Middle frontal gyrus (tissue), 1 donor: ENCODE results near the gene PAPOLB.
"Not testable (repeated sequence)": the region's sequence is repeated elsewhere in the genome, so short reads cannot be mapped to it uniquely, and the experiment has no call there.

ENCODE experiments used
- DNase-seq: peaks from one replicate; pipeline ENCODE4 v3.0.0-alpha.2; 2015; ENCODE audit warnings: low spot score; ENCODE audit errors: extremely low spot score

PAPOLB gene

GRCh38 chr7:4861673-4862072, at the start of gene PAPOLB:
PAPOLB (minus strand) TSS chr7:4862030; CDS start chr7:4861810, 220 bp downstream.
- no peak for DNase-seq

- DNase-seq, result no peak
Observed at GRCh38 chr7:4911111-4911828, 49.4 kb upstream of the PAPOLB start.

- DNase-seq, result no peak
Observed at GRCh38 chr7:4906682-4907081, 44.9 kb upstream of the PAPOLB start.

GRCh38 chr7:4905171-4905570, 43.3 kb upstream of the PAPOLB start:
- DNase-seq, result no peak

- DNase-seq, result no peak
Observed at GRCh38 chr7:4904346-4904745, 42.5 kb upstream of the PAPOLB start.

GRCh38 chr7:4895766-4896165, 33.9 kb upstream of the PAPOLB start:
- DNase-seq, result no peak

- no peak for DNase-seq
Observed at GRCh38 chr7:4894482-4894881, 32.7 kb upstream of the PAPOLB start.

- DNase-seq, result no peak
Observed at GRCh38 chr7:4893929-4894475, 32.2 kb upstream of the PAPOLB start.

- not testable (repeated sequence) for DNase-seq
Observed at GRCh38 chr7:4893188-4893587, 31.4 kb upstream of the PAPOLB start.

GRCh38 chr7:4891522-4891921, 29.7 kb upstream of the PAPOLB start:
- not testable (repeated sequence) for DNase-seq

- no peak for DNase-seq
Observed at GRCh38 chr7:4889682-4890081, 27.9 kb upstream of the PAPOLB start.

GRCh38 chr7:4888161-4888560, 26.3 kb upstream of the PAPOLB start:
- no peak for DNase-seq

- no peak for DNase-seq
Observed at GRCh38 chr7:4886671-4887070, 24.8 kb upstream of the PAPOLB start.

- DNase-seq, result no peak
Observed at GRCh38 chr7:4885317-4885807, 23.5 kb upstream of the PAPOLB start.

GRCh38 chr7:4884164-4884563, 22.3 kb upstream of the PAPOLB start:
- no peak for DNase-seq

GRCh38 chr7:4883372-4884144, 21.7 kb upstream of the PAPOLB start, which contains the start of gene RADIL:
RADIL (minus strand) TSS chr7:4883716; CDS start chr7:4878139, 5,577 bp downstream.
- DNase-seq, result peak; percentile 71

GRCh38 chr7:4883033-4883371, 21.2 kb upstream of the PAPOLB start:
- DNase-seq, result no peak

GRCh38 chr7:4882169-4883032, 20.6 kb upstream of the PAPOLB start:
- no peak for DNase-seq

GRCh38 chr7:4880218-4880617, 18.4 kb upstream of the PAPOLB start:
- no peak for DNase-seq

- no peak for DNase-seq
Observed at GRCh38 chr7:4879396-4880081, 17.7 kb upstream of the PAPOLB start.
